Endothelial cell of umbilical vein (primary cell): Measurements from ENCODE around the gene EEFSEC. TPM values are rescaled to one million over a fixed set of nuclear protein-coding genes. Genes with fewer than 3 reads are reported as not detected.

ENCODE experiments used
- BruUV-seq: library from RNA; stranded (reverse); fragments of 400-500 nt; replicated peaks from 2 replicates; lab custom pipeline; 2021; lab: Mats Ljungman, UMichigan
- CTCF ChIA-PET: fragments of 300-600, 350-600 bp; sonication (Branson Sonifier 250); formaldehyde crosslinking; loops from one replicate; lab custom pipeline; 2021; ENCODE audit warnings: antibody characterized with exemption, inconsistent platforms; lab: Charles Lee
- POLR2A ChIA-PET: fragments of 300-600, 350-600 bp; sonication (Branson Sonifier 250); formaldehyde crosslinking; loops from one replicate; lab custom pipeline; 2021; ENCODE audit warnings: antibody characterized with exemption, inconsistent platforms; lab: Charles Lee
- DNase-seq: peaks from one replicate; pipeline ENCODE4 v3.0.0-alpha.2; 2011; ENCODE audit warnings: low read depth, low spot score
- FAIRE-seq: peaks from 2 replicates; lab custom pipeline; 2011; peaks lifted over from hg19 to GRCh38; lab: Jason Lieb, UNC
- H2AFZ ChIP-seq: 2 replicates; pipeline ENCODE4 v1.6.0; 2012; ENCODE audit warnings: low read depth, low read length, control low read depth, inconsistent platforms
- H3K27ac ChIP-seq: 2 replicates; pipeline ENCODE4 v1.5.1; 2011; ENCODE audit warnings: low read depth, mild to moderate bottlenecking, control low read depth, low read length, moderate library complexity; ENCODE audit not compliant: insufficient read depth
- H3K27me3 ChIP-seq, 2 experiments: 2 replicates each; pipeline versions ENCODE4 v1.6.0 to v1.6.1; 2011; ENCODE audit warnings: low read length in 2 of 2, mixed read lengths in 1 of 2; ENCODE audit not compliant: control insufficient read depth in 2 of 2, insufficient read depth in 2 of 2
- H3K36me3 ChIP-seq, 2 experiments: 2 replicates in 1 of 2; 3 replicates in 1 of 2; pipeline ENCODE4 v1.5.1; 2011; ENCODE audit warnings: low read length in 2 of 2, mild to moderate bottlenecking in 1 of 2, moderate library complexity in 1 of 2; ENCODE audit not compliant: control insufficient read depth in 2 of 2, insufficient read depth in 2 of 2; ENCODE audit errors: extremely low read depth in 1 of 2
- H3K4me1 ChIP-seq: 3 replicates; pipeline ENCODE4 v1.5.1; 2011; ENCODE audit warnings: mild to moderate bottlenecking, low read length; ENCODE audit not compliant: control insufficient read depth, insufficient read depth; ENCODE audit errors: extremely low read depth
- H3K4me2 ChIP-seq: 2 replicates; pipeline ENCODE4 v1.6.1; 2011; ENCODE audit warnings: low read length, control low read depth, mixed read lengths; ENCODE audit not compliant: insufficient read depth
- H3K4me3 ChIP-seq, 3 experiments: fragments of 200-600 bp in 1 of 3; sonication (generic), shearing (Covaris generic) in 1 of 3; replicated peaks in 1 of 3; 2 replicates each; pipeline ENCODE4 v1.5.1; 2011 to 2016; ENCODE audit warnings: control low read depth in 3 of 3, low read length in 3 of 3, mild to moderate bottlenecking in 2 of 3, inconsistent platforms in 1 of 3, low read depth in 1 of 3, moderate library complexity in 1 of 3; ENCODE audit not compliant: insufficient read depth in 1 of 3
- H3K79me2 ChIP-seq: 2 replicates; pipeline ENCODE4 v1.6.0; 2012; ENCODE audit warnings: low read length, inconsistent platforms; ENCODE audit not compliant: control insufficient read depth, insufficient read depth
- H3K9ac ChIP-seq: replicated peaks from 2 replicates; pipeline ENCODE3; 2011; ENCODE audit warnings: low read length, control low read depth; ENCODE audit not compliant: insufficient read depth; ENCODE audit errors: extremely low read depth
- H3K9me1 ChIP-seq: replicated peaks from 3 replicates; pipeline ENCODE4 v1.6.0; 2011; ENCODE audit warnings: mild to moderate bottlenecking, low read length; ENCODE audit not compliant: control insufficient read depth, insufficient read depth; ENCODE audit errors: extremely low read depth
- H3K9me3 ChIP-seq: replicated peaks from 2 replicates; pipeline ENCODE4 v1.5.1; 2012; ENCODE audit warnings: low read length, inconsistent platforms; ENCODE audit not compliant: control insufficient read depth, insufficient read depth
- H4K20me1 ChIP-seq: replicated peaks from 2 replicates; pipeline ENCODE3; 2011; ENCODE audit warnings: mild to moderate bottlenecking, low read length; ENCODE audit not compliant: control insufficient read depth, insufficient read depth; ENCODE audit errors: extremely low read depth
- EZH2 ChIP-seq: IDR thresholded peaks from 2 replicates; pipeline ENCODE4 v1.6.1; 2012; ENCODE audit warnings: borderline replicate concordance, low read depth, mild to moderate bottlenecking, moderate library complexity, low read length, inconsistent platforms; ENCODE audit not compliant: severe bottlenecking
- FOS ChIP-seq: IDR thresholded peaks from 2 replicates; pipeline ENCODE4 v1.6.1; 2011; ENCODE audit warnings: mild to moderate bottlenecking, low read length, moderate library complexity, borderline replicate concordance; ENCODE audit not compliant: insufficient read depth
- GATA2 ChIP-seq: IDR thresholded peaks from 2 replicates; pipeline ENCODE4 v1.7.0; 2011; ENCODE audit warnings: low read depth, mild to moderate bottlenecking, moderate library complexity, mixed read lengths, low read length; ENCODE audit not compliant: insufficient read length, insufficient read depth
- JUN ChIP-seq: IDR thresholded peaks from 2 replicates; pipeline ENCODE4 v1.6.1; 2011; ENCODE audit warnings: borderline replicate concordance, low read depth; ENCODE audit not compliant: insufficient read length, insufficient read depth
- MYC ChIP-seq: IDR thresholded peaks from one replicate; pipeline ENCODE4 v1.6.1; 2011; ENCODE audit warnings: mild to moderate bottlenecking, low read depth, low read length
- POLR2A ChIP-seq: IDR thresholded peaks from 2 replicates; pipeline ENCODE4 v1.6.1; 2012; ENCODE audit warnings: low read depth, mild to moderate bottlenecking, control low read depth, low read length
- POLR2AphosphoS5 ChIP-seq: IDR thresholded peaks from 2 replicates; pipeline ENCODE4 v1.6.1; 2012; ENCODE audit warnings: low read depth, mild to moderate bottlenecking, control low read depth, low read length, moderate library complexity; ENCODE audit not compliant: insufficient read depth
- dilution Hi-C: fragments of 300-500 bp; cut with MboI; formaldehyde crosslinking; loops from one replicate; pipeline ENCODE4 v1.15.0; 2019; ENCODE audit warnings: low sequenced_read_pairs; ENCODE audit not compliant: extremely low pct_ligation_motif_present
- intact Hi-C: fragments of 100-400 bp; cut with micrococcal nuclease; formaldehyde crosslinking; loops from one replicate; pipeline ENCODE4 v1.10.0; 2022
- polyA plus RNA-seq, 4 experiments: library from polyadenylated mRNA; depleted of rRNA in 3 of 4; stranded (reverse) in 3 of 4; unstranded in 1 of 4; fragments of >200 nt; gene quantifications; 2 replicates each; pipeline versions ENCODE4 v1.2.1 to v1.2.3, GENCODE V29; 2011 to 2012; ENCODE audit warnings: missing spikeins in 1 of 4
- total RNA-seq: library from RNA; stranded (reverse); gene quantifications from 2 replicates; pipeline ENCODE4 v1.2.3, GENCODE V29; 2021
- TF ChIP-seq, protein P1 (sequence below), 2 donors: IDR thresholded peaks; 1 replicate in 1 of 2; 2 replicates in 1 of 2; pipeline ENCODE4 v1.5.1; 2011; ENCODE audit warnings: low read length in 2 of 2, mild to moderate bottlenecking in 2 of 2, moderate library complexity in 2 of 2, control low read depth in 1 of 2, inconsistent platforms in 1 of 2, low read depth in 1 of 2; ENCODE audit not compliant: insufficient read depth in 1 of 2; ENCODE audit errors: extremely low read depth in 1 of 2
- TF ChIP-seq, protein P2 (sequence below): IDR thresholded peaks from 2 replicates; pipeline ENCODE4 v1.6.1; 2011; ENCODE audit not compliant: insufficient read depth, insufficient read length

The EEFSEC gene
- total and polyA plus RNA-seq, 2 donors (not counting 3 experiments of a cell fraction or from before 2014, with no cell fraction given), result 13.1 to 14.5 TPM

DNA sequence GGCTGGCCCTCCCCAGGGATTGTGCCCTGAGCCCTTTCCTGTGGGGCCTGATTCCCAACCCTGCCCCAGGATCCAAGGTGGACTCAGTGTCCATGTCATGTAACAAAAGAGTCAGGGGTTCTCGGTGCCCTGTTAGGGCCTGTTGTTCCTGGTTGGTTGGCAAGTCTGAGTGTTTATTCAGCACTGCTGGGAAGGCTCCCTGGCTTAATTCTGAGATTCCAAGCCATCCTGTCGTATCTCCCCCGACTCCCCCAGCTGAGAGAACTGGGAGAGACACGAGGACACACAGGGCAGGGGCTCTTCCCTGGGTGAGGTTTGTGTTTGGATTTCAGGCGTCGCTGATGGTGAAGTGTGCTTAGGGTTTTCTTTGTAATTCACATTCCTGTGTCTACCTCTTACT lies 78.3 kb downstream of the EEFSEC start:
- no peaks in the 10 kb centered on the region for H3K9me3 ChIP-seq
- H3K36me3 ChIP-seq, result no peaks in the 10 kb centered on the region
- FAIRE-seq (no peak), DNase-seq (no peak)
- no peaks in the 10 kb centered on the region for H3K4me1 ChIP-seq
- dilution Hi-C loops, result no loop called here
- H3K9me1 ChIP-seq, result no peaks in the 10 kb centered on the region
- TF ChIP-seq EZH2, result no peak
- TF ChIP-seq, protein P1, sequence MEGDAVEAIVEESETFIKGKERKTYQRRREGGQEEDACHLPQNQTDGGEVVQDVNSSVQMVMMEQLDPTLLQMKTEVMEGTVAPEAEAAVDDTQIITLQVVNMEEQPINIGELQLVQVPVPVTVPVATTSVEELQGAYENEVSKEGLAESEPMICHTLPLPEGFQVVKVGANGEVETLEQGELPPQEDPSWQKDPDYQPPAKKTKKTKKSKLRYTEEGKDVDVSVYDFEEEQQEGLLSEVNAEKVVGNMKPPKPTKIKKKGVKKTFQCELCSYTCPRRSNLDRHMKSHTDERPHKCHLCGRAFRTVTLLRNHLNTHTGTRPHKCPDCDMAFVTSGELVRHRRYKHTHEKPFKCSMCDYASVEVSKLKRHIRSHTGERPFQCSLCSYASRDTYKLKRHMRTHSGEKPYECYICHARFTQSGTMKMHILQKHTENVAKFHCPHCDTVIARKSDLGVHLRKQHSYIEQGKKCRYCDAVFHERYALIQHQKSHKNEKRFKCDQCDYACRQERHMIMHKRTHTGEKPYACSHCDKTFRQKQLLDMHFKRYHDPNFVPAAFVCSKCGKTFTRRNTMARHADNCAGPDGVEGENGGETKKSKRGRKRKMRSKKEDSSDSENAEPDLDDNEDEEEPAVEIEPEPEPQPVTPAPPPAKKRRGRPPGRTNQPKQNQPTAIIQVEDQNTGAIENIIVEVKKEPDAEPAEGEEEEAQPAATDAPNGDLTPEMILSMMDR (IDR thresholded peaks at IDR 0.05; ENCODE audit: extremely low read depth in 1 of 2, insufficient read depth in 1 of 2, low read depth in 1 of 2, low read length in 2 of 2), result no peak
- TF ChIP-seq JUN, result no peak
- TF ChIP-seq, protein P2, sequence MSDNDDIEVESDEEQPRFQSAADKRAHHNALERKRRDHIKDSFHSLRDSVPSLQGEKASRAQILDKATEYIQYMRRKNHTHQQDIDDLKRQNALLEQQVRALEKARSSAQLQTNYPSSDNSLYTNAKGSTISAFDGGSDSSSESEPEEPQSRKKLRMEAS, result no peak
- no peak for TF ChIP-seq FOS
- TF ChIP-seq POLR2A, result no peak
- TF ChIP-seq POLR2AphosphoS5, result no peak
- no peak for TF ChIP-seq GATA2
- no peak for TF ChIP-seq MYC
- no peak overlapping the region for H3K4me3 ChIP-seq
- H3K4me2 ChIP-seq, result no peak overlapping the region
- no peaks in the 10 kb centered on the region for H3K27me3 ChIP-seq
- ChIA-PET CTCF (no interaction called here), POLR2A (no interaction called here)
- H3K27ac ChIP-seq, result no peak overlapping the region
- H3K9ac ChIP-seq, result no peak overlapping the region
- H3K79me2 ChIP-seq, result no peaks in the 10 kb centered on the region
- H4K20me1 ChIP-seq, result no peaks in the 10 kb centered on the region
- intact Hi-C loops, result no loop called here
- no TSS peak for BruUV-seq
- no peak overlapping the region for H2AFZ ChIP-seq
